Astrocyte of the hippocampus (primary cell): Measurements from ENCODE around the gene CTPS1.

Experiments used
- DNase-seq: peaks from one replicate; pipeline ENCODE4 v3.0.0; 2011; ENCODE audit warnings: low read depth, low spot score

The CTPS1 gene

GRCh38 chr1:40979241-40980067 lies at the start of gene CTPS1:
TSS of gene CTPS1 (plus strand) at chr1:40979696. CDS start at chr1:40983291, 3,595 bp downstream.
- peak; percentile 98 for DNase-seq

GRCh38 chr1:40930174-40930964 lies 49.1 kb upstream of the CTPS1 start:
- DNase-seq = no peak

- DNase-seq = no peak
Measured at GRCh38 chr1:40931601-40932000, 47.9 kb upstream of the CTPS1 start.

DNA sequence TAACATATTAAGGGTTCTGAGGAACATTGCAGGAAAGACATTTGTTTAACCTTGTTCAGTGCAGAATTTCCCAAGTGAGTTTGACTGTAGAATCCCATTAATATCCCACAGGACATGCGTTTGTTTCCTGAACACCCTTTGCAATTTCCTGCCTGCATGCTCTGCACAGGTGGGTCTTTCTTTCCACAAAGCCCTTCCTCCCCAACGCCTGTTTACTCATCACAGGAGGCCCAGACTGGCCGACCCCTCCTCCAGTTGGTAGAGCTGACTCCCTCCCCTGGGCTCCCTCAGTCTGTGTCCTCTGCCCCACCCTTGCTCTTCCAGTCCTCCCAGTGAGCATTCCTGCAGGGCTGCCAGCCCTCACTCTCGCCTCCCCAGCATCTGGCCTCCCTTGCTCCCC lies 47.5 kb upstream of the CTPS1 start:
- DNase-seq = no peak

- peak; percentile 8 for DNase-seq
Measured at GRCh38 chr1:40936931-40937339, 42.6 kb upstream of the CTPS1 start.

DNA sequence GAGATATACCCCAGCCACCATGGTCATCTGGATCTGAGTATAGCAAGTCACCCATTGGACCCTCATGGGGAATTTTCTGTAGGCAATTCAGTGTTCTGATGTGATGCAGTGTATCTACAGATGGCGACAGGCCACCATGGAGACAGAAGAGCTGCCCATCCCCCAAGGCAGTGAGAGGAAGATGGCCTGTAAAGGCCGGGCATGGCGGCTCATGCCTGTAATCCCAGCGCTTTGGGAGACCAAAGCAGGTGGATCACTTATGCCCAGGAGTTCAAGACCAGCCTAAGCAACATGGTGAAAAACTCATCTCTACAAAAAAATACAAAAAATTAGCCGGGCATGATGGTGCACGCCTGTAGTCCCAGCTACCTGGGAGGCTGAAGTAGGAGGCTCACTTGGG lies 41.1 kb upstream of the CTPS1 start:
- DNase-seq = no peak

GRCh38 chr1:40939320-40940059 lies 40.0 kb upstream of the CTPS1 start:
- no peak for DNase-seq

GRCh38 chr1:40944326-40944725 lies 35.2 kb upstream of the CTPS1 start:
- peak; percentile 73 for DNase-seq

GRCh38 chr1:40944841-40945430 lies 34.6 kb upstream of the CTPS1 start:
- peak; percentile 44 for DNase-seq

DNA sequence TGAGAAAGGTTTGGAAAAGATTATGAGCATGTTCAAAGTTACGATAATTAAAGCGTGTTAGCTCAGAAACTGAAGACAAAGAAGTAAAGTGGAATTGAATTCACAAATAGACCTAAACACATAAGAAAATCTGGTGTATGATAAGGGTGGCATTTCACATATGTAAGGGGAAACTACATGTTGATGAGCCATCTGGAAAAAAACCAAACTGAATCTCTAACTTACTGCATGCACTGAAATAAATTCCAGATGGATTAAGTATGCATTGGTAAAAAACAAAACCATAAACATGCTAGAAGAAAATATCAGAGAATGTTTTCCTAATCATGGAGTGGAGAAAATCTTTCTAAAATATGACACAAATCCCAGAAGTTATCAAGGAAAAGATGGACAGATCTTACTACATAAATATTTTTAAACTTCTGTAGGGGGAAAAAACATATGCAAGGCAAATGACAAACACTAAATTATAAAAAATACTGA lies 34.0 kb upstream of the CTPS1 start:
- no peak for DNase-seq

DNA sequence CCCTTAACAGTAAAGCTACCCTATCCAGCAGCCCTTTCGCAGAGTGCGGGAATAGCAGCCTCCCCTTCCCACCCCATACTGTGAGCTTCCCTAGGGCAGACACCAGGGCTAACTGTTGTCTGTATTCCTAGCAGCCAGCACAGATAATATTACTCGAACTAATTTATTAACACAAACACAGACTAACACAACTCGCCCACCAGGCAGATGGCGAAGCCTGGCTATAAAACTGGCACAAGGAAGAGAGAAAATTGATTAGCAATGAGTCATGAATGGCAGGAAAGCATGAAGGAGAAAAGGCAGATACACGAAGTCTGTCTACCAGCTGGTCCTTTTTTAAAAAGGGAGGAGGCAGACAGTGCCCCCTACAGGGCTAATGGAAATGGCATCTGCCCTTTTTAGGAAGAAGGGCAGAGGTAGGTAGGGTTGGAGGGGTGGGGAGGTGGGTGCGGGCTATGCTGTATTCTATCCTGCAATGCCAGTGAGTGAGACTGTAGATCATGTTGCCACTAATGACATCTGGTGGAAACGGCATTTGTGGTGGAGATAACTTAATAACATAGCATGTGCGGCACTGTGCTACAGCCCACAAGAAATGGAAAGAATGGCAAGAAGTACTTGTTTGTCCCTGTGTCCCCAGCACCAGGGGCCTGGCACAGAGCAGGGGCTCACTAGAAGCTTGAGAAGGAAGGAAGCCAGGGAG lies 30.6 kb upstream of the CTPS1 start:
- peak; percentile 75 for DNase-seq

DNA sequence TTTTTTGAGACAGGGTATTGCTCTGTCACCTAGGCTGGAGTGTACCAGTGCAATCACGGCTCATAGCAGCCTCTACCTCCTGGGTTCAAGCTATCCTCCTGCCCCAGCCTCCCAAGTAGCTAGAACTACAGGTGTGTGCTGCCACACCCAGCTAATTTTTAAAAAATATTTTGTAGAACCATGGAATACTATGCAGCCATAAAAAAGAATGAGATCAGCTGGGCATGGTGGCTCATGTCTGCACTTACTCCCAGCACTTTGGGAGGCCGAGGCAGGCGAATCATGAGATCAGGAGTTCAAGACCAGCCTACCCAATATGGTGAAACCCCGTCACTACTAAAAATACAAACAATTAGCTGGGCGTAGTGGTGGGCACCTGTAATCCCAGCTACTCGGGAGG lies 29.9 kb upstream of the CTPS1 start:
- DNase-seq = no peak

DNA sequence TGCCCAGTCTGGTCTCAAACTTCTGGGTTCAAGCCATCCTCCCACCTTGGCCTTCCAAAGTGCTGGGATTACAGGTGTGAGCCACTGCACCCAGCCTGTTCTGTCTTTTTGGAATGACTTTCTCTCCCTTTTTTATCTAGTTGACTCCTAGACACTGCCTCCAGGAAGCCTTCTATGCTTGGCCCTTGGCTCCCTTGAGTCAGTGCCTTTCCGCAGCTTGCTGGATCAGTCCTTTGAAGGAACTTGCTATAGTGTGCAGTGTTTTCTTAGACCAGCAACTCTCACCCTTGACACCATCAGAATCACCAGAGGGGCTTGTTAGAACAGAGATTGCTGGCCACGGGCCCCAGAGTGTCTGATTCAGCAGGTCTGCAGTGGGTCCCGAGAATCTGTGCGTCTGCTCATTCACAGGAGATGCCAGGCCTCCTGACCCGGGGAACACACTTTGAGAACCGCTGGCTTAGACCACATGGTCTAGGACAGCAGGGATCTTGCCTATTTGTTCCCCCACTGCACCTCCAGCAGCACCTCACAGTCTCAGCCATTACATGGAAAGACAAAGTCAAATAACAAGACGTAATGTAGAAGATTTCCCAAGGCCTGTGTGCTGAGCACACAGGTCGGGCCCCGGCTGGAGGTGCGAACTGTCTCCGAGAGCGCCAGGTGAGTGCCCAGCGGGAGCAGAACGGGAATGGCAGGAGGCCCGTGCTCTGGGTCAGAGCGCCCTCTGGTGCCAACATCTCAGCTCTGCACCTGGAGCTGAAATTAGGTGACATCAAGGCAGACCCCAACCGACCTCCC lies 27.4 kb upstream of the CTPS1 start:
- peak; percentile 79 for DNase-seq

GRCh38 chr1:40952744-40953315 lies 26.7 kb upstream of the CTPS1 start:
- DNase-seq = no peak

DNA sequence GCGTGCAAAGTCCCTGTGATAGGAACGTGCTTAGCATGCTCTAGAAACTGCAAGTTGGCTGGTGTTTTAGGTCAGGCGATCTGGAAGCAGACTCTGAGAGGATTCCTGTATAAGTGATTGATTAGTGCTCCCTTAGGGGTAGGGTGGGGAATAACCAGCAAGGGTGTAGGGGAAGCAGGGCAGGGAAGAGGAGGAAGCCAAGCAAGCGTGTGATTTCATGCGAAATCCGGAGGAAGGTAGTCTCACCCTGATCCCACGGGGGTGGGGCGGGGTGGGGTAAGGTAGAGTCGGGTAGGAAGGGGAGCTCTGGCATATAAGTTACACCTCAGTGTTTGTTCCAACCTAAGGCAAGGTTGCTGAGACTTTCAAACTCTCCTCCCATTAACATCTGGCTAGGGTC lies 24.9 kb upstream of the CTPS1 start:
- DNase-seq = no peak

DNA sequence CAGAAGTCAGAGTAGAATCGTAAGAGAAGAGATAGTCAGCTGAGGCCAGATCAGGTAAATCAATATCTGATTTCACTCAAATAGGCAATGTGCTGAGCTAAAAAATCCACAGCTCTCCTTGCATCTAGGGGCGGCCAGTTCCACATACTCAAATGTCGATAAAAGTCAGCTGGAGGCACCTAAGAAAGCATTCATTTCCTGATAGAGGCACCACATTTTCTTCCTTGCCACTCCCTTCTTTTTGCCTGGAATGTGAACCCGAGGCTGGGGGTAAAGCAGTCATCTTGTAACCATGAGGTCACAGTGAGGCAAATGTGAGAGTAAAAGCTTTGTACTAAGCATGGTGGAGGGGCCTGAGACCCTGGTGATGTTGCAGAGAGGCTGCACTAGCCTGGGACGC lies 24.2 kb upstream of the CTPS1 start:
- DNase-seq = no peak

DNA sequence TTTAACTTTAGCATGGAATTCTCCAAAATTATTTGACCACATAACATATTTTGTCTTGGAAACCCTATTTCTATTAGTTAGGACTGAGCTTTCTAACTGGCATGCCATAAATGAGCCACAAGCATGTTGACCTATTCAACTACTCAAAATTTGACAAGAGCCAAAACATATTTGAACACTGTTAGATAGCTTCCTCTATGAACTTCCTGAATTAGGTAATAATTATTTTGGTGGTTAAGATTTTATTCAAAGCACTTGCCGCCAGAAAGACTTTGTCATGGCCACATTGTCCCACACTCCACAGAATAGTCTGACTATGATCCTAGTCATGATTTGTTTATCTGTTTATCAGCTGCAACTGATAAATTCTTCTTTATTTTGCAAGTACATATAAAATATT lies 23.1 kb upstream of the CTPS1 start:
- DNase-seq = no peak

GRCh38 chr1:40958210-40958609 lies 21.3 kb upstream of the CTPS1 start:
- no peak for DNase-seq

- no peak for DNase-seq
Measured at GRCh38 chr1:40965531-40965930, 14.0 kb upstream of the CTPS1 start.

GRCh38 chr1:40966417-40966816 lies 13.1 kb upstream of the CTPS1 start:
- DNase-seq = no peak
